Stimulated activated naive CD8-positive, alpha-beta T cell treated with anti-CD3 and anti-CD28 coated beads, Interleukin-15, Interleukin-2, amounts not matched to agents 100 ng/mL and 50 ng/mL, for 24 hours (primary cell): ENCODE measurements around the gene RTL1.

ENCODE experiments used
- H3K27ac Mint-ChIP-seq: one replicate; pipeline ENCODE4 v1.8.0; 2021; ENCODE audit warnings: mild to moderate bottlenecking, mixed read lengths
- H3K27me3 Mint-ChIP-seq: one replicate; pipeline ENCODE4 v1.8.0; 2021; ENCODE audit warnings: mixed read lengths
- H3K36me3 Mint-ChIP-seq: one replicate; pipeline ENCODE4 v1.8.0; 2021; ENCODE audit warnings: low read depth, mixed read lengths
- H3K4me1 Mint-ChIP-seq: one replicate; pipeline ENCODE4 v1.8.0; 2021; ENCODE audit warnings: low read depth, mixed read lengths
- H3K4me3 Mint-ChIP-seq: one replicate; pipeline ENCODE4 v1.8.0; 2021; ENCODE audit warnings: mild to moderate bottlenecking, mixed read lengths
- H3K9me3 Mint-ChIP-seq: one replicate; pipeline ENCODE4 v1.8.0; 2021; ENCODE audit warnings: mixed read lengths

The RTL1 gene

DNA sequence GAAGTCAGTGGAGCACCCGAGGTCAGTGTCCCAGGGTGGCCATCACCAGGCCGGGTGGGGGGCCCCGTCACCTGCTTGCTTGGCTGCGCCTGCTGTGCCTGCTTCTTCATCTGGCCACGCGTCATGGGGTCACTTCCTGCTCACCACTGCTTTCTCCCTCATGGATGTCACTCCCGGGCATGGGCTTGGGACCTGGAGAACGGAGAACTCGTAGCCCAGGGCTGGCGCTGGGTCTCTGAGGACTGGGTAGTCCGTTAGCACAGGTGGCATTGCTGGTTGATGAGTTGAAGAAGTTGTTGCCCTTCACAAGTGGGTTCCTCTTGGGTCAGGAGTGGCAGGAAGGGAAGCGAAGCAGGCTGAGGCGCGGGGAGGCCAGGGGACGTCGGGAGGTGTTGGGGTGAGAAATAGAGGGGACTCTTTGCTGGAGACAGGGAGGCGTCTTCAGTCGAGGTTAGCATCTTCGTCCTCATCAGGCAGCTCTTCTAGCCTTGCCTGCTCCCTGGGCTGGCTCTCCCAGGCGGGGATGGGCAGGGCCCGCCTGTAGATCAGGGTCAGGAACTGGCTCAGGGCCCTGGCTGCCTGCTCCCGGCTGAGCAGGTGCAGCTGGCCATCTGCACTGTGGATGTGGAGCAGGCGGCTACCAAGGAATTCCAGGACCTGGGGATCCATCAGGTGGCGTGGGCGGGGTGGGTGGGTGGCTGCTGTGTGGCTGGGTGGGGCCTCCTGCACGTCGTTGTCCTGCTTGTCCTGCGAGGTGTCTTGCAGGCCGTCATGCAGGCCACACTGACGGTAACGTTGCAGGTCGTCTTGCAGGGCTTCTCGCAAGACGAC lies 23.0 kb downstream of the RTL1 start:
- peaks cover 1% of the 10 kb centered on the region for H3K27me3 Mint-ChIP-seq

DNA sequence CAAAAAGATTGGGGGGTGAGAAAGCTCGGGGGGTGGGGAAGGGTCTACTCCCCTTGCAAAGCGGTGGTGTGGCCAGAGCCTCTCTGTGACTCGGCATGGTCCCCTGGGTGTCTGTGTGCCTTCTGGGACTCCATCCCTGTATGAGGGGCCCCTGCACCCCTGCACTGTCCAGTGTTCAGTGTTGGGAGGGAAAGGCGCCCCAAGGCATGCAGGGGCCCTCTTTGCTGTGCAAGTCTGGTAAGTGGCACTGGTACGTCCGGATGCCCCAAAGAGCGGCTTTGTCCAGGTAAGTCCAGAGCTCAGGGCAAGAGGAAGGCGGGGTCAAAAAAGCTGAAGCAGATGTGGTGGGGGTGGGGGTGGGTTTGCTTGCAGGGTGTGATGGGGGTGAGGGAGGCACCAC lies 23.7 kb downstream of the RTL1 start:
- H3K4me3 Mint-ChIP-seq: no peak overlapping the region
- H3K36me3 Mint-ChIP-seq: no peaks in the 10 kb centered on the region
- H3K4me1 Mint-ChIP-seq: no peaks in the 10 kb centered on the region
- H3K27me3 Mint-ChIP-seq: no peaks in the 10 kb centered on the region
- H3K27ac Mint-ChIP-seq: no peak overlapping the region
- no peaks in the 10 kb centered on the region for H3K9me3 Mint-ChIP-seq

More for the DNA sequence above, 23.0 kb downstream of the RTL1 start:
- Mint-ChIP-seq H3K4me3 (no peak overlapping the region), H3K4me1 (no peaks in the 10 kb centered on the region), H3K27ac (no peak overlapping the region), H3K9me3 (no peaks in the 10 kb centered on the region), H3K36me3 (no peaks in the 10 kb centered on the region)

DNA sequence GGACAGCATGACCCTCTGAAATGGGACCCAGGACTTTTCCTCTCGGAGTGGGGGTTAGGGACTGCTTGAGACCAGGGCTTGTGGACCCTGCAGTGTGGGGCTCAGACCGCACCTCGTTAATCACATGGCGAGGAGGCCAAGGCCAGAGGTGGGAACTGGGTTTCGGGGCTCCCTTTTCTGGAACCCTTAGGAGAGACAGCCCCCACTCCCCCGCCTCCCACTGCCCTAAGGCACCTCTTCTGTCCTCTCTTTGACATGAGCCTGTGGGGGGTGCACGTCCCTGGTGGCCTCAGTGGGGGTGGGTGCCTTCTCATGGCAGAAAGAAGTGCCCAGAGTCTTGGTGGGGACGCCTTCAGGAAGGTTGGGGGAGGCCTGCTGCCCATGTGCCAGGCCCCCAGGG lies 24.3 kb downstream of the RTL1 start:
- no peaks in the 10 kb centered on the region for H3K36me3 Mint-ChIP-seq
- no peaks in the 10 kb centered on the region for H3K27me3 Mint-ChIP-seq
- H3K9me3 Mint-ChIP-seq: no peaks in the 10 kb centered on the region
- no peak overlapping the region for H3K4me3 Mint-ChIP-seq
- H3K27ac Mint-ChIP-seq: no peak overlapping the region
- no peaks in the 10 kb centered on the region for H3K4me1 Mint-ChIP-seq

DNA sequence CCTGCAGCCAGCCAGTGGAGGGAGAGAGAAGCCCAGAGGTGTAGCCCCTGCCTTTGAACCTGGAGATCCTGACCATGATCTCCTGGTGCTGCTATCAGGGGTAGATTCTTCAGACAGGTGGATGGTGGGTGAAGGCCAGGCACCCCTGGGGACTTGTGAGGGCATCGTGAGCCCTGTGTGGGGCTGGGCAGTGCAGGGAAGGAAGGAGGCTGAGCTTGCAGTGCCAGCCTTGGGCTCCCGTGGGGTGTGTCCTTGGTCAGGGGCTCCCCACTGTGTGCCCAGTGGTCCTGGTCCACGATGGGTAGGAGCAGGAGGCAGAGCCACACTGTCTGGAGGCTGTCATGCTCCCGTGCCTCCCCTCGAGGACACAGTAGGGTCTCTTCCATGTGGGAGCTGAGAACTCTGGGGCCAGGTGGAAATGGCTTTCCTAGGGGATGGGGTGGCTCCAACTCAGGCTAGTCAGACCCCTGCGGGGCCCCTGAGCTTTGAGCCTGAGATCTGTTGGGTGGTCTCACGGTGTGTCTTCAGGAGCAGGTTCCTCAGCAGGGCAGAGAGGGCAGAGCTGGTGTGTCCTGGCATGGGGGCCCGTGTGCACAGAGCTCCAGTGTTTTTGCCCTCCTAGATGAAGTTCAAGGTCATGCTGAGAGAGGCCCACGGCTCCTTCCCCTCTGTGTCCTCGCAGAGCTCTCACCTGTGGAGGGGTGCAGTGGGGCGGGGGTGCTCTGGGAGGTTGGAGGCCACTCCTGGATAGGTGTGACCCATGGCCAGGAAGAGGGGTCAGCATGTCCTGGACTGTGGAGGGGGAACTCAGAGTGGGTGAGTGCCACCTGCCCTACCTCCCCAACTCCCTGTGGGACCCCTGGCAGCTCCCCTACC lies 25.0 kb downstream of the RTL1 start:
- Mint-ChIP-seq H3K36me3 (no peaks in the 10 kb centered on the region), H3K9me3 (no peaks in the 10 kb centered on the region), H3K27me3 (no peaks in the 10 kb centered on the region), H3K4me1 (no peaks in the 10 kb centered on the region), H3K27ac (no peak overlapping the region), H3K4me3 (no peak overlapping the region)

DNA sequence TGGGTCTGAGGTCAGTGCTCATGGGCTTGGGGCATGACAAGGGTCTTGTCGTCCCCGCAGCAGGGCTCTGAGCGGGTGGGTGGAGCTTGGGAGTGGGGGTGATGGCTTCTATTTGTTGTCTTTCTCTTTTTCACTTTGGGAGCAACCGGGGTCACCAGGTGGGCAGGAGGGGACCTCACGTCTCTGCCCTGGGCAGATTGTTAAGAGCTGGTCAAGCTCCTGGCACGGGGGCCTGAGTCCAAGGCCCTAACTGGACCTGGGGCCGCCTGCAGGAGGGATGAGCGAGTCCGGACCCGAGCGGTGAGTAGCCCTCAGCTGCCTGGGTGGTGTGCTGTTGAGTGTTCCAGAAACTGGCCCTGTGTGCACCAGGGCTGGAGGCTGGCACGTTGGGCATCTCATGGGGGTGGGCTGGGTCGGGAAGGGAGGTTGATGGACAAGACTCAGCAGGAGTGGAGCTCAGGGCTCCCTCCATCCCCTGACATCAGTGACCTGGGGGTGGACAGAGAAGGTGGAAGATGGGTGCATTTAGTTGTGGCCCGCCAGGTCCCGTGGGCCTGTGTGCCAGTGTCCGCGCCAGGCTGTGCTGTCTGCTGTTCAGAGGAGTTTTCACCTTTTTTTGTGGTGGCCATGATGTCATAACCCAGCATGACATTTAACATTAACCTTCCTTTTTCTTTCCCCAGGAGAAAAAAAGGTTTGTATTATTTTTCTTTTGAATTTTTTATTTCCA lies 27.5 kb downstream of the RTL1 start:
- H3K4me3 Mint-ChIP-seq: no peak overlapping the region

DNA sequence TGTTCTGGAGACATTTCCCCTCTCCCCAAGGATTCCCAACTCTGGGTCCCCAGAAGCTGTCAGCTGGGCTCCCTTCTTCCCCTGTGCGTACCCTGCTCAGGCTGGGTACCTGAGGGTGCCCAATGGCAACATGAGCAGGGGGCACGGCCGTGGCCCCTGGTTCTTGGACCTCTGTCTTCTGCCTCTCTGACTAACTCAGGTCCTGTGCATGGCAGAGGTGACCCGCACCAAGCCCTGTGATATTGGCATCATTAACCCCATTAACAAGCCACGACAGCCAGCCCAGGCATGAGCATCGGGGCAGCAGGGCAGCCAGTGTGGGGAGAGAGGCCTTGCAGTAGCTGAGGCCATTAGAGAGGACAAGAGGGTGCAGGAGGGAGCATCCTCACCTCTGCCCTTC lies 28.4 kb downstream of the RTL1 start:
- Mint-ChIP-seq H3K9me3 (no peaks in the 10 kb centered on the region), H3K36me3 (no peaks in the 10 kb centered on the region)

More for the DNA sequence above, 27.5 kb downstream of the RTL1 start:
- Mint-ChIP-seq H3K4me1 (no peaks in the 10 kb centered on the region), H3K27me3 (no peaks in the 10 kb centered on the region), H3K27ac (no peak overlapping the region), H3K36me3 (no peaks in the 10 kb centered on the region), H3K9me3 (no peaks in the 10 kb centered on the region)

DNA sequence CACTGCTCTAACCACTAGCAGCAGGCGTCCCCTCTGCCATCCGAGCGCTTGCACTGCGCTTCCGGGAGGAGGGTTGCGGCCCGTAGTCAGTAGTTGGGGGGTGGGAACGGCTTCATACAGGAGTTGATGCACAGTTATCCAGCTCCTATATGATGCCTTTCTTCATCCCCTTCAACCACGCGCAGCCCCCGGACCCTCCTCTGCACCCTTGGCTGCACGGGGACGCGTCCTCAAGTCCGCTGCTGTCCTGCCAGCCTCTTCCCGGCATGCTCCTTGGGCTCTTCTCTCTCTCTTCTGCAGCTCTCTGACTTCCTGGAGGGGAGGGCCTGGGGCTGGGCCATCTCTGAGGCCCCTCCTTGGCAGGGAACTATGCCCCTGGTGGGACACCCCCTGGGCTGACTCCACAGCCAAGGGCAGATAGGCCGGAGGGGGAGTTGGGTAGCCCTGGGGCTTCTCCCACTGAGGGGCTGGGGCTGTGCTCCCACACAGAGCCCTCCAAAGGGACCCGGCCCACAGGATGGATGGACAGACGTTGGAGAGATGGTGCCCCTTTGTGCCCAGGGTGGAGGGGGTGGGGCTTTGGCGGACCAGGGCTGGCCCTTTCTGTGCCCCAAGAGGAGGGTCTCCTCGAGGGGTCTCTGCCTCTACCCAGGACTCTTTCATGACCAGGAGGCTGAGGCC lies 29.0 kb downstream of the RTL1 start:
- Mint-ChIP-seq H3K36me3 (no peaks in the 10 kb centered on the region), H3K9me3 (no peaks in the 10 kb centered on the region), H3K27me3 (no peaks in the 10 kb centered on the region), H3K4me1 (no peaks in the 10 kb centered on the region), H3K4me3 (no peak overlapping the region), H3K27ac (no peak overlapping the region)

More for the DNA sequence above, 28.4 kb downstream of the RTL1 start:
- Mint-ChIP-seq H3K27ac (no peak overlapping the region), H3K27me3 (no peaks in the 10 kb centered on the region), H3K4me3 (no peak overlapping the region), H3K4me1 (no peaks in the 10 kb centered on the region)

DNA sequence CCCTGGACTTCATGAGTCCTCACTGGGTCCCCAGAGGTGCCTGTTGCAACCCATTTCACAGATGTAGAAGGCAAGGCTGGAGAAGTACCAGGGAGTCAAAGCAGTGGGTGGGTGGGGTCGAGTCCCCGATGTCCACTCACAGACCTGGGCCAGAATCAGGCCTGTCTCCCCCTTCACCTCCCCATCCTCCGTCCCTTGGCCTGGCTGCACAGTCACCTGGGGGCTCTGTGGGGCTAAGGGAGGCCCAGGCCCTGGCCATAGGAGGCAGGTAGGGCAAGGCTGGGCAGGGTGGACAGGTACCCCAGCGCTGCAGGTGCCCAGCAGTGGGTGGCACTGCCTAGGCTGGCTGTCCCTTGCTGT lies 29.5 kb downstream of the RTL1 start:
- H3K27ac Mint-ChIP-seq: no peak overlapping the region
- no peaks in the 10 kb centered on the region for H3K9me3 Mint-ChIP-seq
- H3K27me3 Mint-ChIP-seq: no peaks in the 10 kb centered on the region
- H3K4me3 Mint-ChIP-seq: no peak overlapping the region
- H3K36me3 Mint-ChIP-seq: no peaks in the 10 kb centered on the region
- no peaks in the 10 kb centered on the region for H3K4me1 Mint-ChIP-seq

DNA sequence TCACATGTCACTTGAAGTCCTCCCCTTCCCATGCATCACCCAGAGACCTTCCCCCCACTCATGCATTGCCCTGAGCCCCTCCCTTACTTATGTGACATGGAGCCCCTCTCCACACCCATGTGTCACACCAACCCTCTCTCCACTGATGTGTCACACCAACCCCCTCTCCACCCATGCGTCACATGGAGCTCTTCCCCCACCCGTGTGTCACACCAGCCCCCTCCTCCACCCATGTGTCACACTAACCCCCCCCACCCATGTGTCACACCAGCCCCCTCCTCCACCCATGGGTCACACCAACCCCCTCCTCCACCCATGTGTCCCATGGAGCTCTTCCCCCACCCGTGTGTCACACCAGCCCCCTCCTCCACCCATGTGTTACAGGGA lies 30.4 kb downstream of the RTL1 start:
- Mint-ChIP-seq H3K4me3 (no peak overlapping the region), H3K9me3 (no peaks in the 10 kb centered on the region), H3K4me1 (no peaks in the 10 kb centered on the region), H3K27ac (no peak overlapping the region), H3K27me3 (no peaks in the 10 kb centered on the region), H3K36me3 (no peaks in the 10 kb centered on the region)

DNA sequence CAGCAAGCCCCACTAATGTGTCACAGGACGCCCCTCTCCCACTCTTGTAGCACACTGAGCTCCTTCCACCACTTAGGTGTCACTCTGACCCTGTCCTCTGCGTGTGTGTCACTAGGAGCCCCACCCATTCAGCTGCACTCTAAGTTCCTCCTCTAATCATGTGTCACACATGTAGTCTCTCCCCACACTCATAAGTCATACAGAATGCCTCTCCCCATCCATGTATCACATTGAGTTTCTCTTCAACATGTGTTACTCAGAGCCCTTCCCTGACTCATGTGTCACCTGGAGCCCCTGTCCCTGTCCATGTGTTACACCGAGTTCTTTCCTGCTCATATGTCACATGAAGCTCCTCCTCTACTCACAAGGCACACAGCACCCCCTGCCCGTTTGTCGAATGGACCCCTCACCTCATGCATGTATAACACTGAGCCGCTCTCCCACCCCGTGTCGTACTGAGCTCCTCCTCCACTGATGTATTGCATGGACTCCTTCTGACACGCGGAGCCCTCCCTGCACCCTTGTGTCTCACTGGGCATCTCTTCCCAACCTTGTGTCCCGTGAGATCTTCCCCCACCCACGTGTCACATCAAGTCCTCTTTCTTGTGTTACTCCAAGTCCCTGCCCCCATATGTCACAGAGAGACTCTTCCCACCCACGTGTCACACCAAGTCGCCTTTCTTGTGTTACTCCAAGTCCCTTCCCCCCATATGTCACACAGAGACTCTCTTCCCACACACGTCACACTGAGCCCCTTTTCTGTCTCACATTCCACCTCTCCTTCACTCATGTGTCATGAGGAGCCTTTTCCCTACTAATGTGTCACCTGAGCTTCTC lies 31.0 kb downstream of the RTL1 start:
- Mint-ChIP-seq H3K4me3 (no peak overlapping the region), H3K9me3 (no peaks in the 10 kb centered on the region), H3K4me1 (no peaks in the 10 kb centered on the region), H3K36me3 (no peaks in the 10 kb centered on the region), H3K27ac (no peak overlapping the region), H3K27me3 (no peaks in the 10 kb centered on the region)

DNA sequence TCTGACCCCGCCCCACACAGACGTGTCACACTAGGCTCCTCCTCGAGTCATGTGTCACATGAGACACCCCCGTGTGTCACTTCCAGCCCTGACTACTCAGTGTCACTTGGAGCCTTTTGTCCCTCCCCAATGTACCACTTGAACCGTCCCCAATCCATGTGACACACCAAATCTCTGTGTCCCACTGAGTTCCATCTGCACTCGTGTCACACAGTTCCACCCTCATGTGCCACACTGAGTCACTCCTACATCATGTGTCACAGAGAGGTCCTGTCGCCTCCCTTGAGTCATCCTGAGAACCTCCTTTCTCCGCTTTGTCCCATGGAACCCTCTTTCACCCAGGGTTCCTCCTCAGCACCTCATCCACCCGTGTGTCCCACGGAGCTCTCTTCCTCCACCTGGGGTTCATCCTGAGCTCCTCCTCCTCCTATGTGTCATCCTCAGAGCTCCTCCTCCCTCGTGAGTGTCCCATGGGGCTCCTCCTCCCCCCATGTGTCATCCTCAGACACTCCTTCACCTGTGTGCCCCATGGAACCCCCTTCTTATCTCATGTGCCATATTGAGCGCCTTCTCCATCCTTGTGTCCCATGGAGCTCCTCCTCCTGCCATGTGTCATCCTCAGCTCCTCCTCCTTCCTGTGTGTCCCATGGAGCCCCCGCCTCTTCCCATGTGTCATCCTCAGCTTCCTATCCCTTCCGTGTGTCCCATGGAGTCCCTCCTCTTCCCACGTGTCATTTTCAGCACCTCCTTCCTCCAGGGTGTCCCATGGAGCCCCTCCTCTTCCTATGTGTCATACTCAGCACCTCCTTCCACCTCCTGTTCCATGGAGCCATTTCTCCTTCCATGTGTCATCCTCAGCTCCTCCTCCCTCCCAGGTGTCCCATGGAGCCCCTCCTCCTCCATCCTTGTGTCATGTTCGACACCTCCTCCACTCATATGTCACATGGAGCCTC lies 32.0 kb downstream of the RTL1 start:
- Mint-ChIP-seq H3K9me3 (no peaks in the 10 kb centered on the region), H3K27me3 (no peaks in the 10 kb centered on the region), H3K4me1 (no peaks in the 10 kb centered on the region), H3K27ac (no peak overlapping the region), H3K36me3 (no peaks in the 10 kb centered on the region), H3K4me3 (no peak overlapping the region)

DNA sequence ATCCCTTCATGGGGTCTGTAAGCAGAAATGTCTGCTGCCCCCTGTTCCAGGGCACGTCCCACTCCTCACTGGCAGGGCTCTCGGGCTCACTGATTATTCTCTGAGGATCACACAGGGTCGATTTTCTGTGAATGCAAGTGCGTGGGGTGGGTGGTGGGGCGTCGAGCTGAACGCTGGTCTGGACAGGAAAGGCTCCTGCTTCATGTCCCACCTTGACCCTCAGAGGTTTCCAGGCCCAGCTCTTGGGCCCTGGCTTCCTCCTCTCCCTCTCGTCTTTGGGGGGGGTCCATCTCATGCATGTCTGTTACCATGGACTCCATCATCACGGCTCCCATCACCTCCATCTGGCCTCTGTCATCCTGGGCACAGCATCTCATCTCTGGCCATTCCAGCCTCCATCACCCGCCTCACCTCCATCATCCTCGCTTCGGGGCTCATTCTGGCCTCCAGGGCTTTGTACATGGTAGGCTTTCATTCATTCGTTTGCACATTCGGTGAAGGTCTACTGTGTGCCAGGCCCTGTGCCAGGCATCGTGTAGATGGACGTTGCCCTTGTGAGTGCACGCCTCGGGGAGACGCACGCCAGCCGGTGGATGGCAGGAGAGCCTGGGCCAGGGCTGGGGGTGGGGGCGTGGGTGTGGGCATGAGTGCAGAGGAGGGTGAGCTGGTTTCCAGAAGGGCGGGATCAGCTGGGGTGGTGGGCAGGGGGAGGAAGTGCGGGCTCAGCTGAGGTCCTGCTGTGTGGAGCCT lies 34.7 kb downstream of the RTL1 start:
- Mint-ChIP-seq H3K9me3 (no peaks in the 10 kb centered on the region), H3K27me3 (no peaks in the 10 kb centered on the region), H3K36me3 (no peaks in the 10 kb centered on the region), H3K27ac (no peak overlapping the region), H3K4me1 (no peaks in the 10 kb centered on the region), H3K4me3 (no peak overlapping the region)
